Fibroblast of skin of left biceps (primary cell): ENCODE results near the gene E2F8.
"Not testable (repeated sequence)": the region's sequence is repeated elsewhere in the genome, so short reads cannot be mapped to it uniquely, and the experiment has no call there.

Experiments
- DNase-seq, 2 experiments: peaks; one replicate each; pipeline ENCODE4 v3.0.0-alpha.2; 2013; ENCODE audit warnings: low read depth in 2 of 2

The E2F8 gene, protein sequence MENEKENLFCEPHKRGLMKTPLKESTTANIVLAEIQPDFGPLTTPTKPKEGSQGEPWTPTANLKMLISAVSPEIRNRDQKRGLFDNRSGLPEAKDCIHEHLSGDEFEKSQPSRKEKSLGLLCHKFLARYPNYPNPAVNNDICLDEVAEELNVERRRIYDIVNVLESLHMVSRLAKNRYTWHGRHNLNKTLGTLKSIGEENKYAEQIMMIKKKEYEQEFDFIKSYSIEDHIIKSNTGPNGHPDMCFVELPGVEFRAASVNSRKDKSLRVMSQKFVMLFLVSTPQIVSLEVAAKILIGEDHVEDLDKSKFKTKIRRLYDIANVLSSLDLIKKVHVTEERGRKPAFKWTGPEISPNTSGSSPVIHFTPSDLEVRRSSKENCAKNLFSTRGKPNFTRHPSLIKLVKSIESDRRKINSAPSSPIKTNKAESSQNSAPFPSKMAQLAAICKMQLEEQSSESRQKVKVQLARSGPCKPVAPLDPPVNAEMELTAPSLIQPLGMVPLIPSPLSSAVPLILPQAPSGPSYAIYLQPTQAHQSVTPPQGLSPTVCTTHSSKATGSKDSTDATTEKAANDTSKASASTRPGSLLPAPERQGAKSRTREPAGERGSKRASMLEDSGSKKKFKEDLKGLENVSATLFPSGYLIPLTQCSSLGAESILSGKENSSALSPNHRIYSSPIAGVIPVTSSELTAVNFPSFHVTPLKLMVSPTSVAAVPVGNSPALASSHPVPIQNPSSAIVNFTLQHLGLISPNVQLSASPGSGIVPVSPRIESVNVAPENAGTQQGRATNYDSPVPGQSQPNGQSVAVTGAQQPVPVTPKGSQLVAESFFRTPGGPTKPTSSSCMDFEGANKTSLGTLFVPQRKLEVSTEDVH

DNA sequence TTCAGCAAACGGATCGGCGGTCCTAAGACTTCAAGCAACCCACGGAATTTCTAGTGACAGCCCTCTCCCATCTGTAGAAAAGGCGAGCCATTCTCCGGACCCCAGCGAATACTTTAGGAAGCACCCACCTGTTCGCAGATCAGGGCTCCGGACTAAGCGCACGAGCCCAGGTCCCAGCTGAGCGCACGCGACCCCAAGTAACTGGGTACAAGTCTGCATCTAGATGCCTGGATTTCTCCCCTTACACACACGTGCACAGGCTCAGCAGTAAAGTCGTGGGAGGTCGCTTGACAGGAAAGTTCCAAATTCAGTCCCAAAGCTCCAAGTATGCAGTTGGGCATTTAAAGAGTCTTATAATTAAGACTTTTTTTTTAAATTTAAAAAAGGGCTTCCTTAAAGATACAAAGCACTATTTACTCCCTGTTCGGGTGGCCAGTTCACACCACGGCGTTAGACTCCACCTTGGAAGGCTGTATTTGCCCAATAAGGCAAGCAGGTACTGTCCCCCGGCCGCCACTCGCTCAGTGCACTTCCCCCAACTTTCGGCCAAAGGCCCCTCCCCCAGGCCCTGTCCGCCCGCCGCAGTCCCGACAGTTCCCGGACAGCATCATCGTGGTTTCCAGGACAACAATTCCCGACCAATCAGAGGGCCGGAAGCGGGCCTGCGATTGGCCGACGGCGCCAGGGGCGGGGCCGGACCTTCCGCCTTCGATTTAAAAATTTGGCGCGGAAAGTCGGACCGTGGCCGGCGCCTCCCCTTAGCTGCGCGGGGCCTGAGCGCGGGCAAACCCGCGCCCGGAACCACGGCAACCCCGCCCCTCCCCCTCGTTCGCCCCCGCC, at the start of gene E2F8:
Gene E2F8 (minus strand): TSS at position 526 of the 840 bp plus-strand sequence. CDS start 824 bp downstream, outside the sequence.
- DNase-seq: peak; percentile 76 to 77

DNA sequence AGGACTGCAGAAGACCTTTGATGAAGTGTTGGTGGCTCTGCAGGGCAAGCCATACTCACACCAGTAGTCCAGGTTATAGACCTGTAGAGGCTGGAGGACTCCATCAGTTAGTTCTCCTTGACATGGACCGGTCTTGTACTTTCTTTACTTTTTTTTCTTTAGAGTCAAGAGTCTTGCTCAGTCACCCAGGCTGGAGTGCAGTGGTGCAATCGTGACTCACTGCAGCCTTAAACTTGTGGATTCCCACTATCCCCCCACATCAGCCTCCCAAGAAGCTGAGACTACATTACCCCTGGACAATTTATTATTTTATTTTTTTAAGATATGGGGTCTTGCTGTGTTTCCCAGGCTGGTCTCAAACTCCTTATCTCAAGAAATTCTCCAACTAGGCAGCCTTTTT, 49.6 kb upstream of the E2F8 start:
- DNase-seq: no peak

DNA sequence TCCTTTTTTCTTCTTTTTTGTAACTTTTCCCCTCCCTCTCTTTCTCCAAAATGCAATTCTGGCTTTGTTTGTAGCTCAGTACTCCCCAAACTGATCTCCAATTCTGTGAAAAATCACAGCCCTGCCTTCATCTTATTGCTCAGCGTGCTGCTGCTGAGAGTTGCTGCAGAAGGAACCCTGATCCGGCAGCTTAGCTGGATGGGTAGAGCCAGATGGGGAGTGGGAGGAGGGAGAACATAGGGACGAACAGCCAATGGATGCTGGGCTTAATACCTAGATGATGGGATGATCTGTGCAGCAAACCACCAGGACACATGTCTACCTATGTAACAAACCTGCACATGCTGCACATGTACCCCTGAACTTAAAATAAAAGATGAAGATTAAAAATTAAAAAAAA, 47.5 kb upstream of the E2F8 start:
- DNase-seq: no peak

DNA sequence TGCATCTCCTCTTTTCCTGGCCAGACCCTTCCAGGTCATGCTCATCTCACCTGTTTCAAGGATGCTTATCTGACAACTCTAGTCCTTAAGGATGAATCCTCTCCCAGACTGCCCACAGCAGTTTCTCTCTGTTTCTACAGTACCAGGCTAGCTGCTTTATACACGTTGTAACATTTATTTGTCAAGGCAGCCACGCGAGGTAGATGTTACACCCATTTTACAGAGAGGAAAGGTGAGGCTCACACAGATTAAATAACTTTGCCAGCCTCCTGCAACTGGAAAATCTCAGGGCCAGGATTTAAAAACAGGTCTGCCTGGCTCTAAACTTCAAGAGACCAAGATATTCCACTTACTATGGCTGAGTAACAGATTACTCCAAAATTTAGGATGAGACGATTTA, 45.7 kb upstream of the E2F8 start:
- DNase-seq: no peak

DNA sequence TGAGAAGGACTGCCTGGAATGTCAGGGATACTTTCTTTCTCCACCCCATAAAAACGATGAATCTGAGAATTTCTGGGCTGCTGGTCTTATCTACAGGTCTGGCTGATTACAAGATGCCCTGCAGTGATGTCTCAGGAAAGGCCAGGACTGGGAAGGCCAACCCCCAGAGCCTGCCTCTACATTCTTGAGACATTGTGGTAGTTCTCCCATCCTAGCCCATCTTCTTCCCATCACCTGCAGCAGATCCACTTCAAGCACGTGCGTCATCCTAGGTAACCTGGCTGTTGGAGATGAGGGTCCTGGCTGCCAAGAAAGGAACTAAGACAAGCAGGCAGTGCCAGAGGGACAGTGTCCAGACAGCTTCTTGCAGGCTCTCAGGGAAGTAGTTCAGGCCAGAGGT, 44.1 kb upstream of the E2F8 start:
- no peak for DNase-seq

DNA sequence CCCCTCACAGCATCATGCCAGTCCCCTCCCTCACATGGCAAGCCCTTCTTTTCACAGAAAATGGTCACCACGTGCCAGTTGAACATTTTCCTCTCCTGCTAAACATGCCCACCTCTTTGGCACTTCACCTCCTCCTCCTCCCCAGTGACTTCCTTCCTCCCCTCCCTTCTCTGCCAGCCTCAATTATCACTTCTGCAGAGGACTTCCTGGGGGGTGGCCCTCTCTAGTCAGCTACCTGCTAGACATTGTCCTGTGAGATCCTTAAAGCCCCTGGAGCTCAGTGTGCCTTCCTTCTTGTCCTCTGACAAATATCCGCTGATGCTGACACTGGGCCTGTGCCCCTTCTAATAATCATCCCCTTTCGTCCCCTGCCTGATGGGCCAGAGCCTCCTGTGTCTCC, 43.2 kb upstream of the E2F8 start:
- no peak for DNase-seq

DNA sequence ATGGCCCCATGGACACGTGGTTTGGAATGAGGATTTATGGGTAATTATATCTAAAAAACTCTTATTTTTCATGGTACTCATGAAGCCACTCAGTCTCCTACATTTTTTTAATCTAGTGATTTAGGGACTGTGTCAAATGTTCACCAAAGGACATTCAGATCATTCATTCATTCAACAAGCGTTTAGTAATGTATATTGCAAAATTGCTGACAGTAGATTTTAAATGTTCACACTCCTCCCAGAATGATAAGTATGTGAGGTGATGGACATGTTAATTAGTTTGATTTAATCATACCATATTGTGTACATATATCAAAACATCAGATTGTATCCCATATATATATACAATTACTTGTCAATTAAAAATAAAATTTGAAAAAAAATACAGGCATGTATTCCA, 40.8 kb upstream of the E2F8 start:
- no peak for DNase-seq

DNA sequence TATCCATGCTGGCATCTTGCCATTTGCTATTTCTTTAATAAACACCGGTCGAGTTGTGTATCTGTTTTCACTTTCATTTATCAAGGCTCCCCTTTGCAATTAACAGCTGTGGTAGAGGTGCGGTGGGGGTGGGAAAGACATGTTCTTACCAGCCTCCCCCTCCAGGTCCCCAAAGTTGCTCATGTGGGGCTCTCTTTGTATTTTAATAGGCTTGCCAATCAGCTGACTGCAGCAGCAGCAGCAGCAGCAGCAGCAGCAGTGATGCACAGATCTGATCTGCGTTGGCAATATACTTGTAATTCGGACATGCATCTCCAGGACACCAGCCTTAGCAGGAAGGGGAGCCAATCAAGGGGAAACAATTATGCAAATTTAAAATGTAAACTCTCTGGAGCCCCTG, 40.3 kb upstream of the E2F8 start:
- no peak for DNase-seq

DNA sequence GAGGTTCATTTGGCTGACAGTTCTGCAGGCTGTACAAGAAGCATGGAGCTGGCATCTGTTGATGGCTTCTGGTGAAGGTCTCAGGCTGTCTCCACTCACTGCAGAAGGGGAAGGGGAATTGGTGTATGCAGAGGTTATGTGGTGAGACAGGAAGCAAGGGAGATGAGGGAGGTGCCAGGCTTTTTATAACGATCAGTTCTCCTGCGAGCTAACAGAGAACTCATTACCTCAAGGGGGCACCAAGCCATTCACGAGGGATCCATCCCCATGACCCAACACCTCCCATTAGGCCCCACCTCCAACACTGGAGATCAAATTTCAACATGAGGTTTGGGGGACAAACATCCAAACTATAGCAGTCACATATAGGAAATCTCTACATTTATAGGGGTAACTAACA, 38.7 kb upstream of the E2F8 start:
- no peak for DNase-seq

DNA sequence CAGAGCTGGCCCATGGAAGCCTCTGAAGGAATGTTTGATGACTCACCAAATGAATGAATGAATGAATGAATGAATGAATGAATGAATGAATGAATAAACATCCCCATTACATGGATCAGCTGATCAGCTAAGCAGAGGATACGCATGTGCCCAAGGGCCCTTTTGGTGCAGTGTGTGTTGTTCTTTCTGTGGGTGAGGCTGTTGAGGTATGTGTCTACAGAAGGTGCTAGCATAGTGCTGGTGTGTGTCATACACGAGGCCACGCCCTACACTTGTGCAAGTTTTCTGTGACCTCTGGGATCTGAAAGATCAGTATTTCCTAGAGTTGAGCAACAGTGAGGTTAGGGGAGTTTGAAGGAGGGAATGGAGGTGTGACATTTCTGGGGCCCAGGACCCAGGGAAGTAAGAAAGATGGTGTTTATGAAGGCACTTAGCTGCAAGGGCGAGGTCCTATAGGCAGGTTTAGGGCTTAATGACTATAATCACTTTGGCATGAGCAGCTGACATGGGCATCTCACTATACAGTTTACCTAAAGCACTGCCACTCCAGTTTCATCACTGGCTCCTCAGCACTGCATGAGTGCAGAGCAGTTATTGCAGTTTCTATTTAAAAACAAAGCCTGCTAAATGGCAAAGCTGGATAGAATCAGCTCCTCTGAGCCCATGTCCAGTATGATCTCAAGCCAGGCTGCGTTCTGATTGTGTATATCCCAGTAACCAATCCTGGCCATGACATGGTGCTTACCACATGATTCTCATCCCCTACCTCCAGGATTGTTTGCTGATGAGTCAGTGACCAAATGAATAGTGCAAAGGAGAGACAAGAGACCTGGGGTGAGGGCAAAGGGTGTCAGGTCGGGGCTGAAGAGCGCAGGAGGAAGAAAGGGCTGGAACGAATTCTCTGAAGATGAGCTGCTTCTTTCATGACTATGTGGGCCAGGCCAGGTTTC, 36.4 kb upstream of the E2F8 start:
- DNase-seq: no peak

DNA sequence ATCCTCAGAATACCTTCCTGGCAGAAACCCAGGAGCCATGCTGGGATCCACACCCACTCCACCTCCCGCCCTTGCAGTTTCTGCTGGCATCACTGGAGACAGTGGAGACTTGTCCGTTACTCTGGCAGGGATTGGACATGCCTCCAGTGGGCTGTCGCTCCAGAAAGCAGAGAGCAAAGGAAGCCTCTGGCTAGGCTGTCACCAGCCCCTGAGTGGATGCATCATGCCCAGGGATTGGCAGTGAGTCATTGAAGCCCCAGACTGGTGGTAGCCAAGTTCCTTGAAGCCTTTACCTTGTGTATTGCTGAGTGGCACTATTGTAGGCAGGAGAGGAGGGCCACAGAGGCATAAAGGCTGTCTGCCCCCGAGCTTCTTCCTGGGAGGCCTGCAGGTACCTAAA, 34.8 kb upstream of the E2F8 start:
- no peak for DNase-seq

DNA sequence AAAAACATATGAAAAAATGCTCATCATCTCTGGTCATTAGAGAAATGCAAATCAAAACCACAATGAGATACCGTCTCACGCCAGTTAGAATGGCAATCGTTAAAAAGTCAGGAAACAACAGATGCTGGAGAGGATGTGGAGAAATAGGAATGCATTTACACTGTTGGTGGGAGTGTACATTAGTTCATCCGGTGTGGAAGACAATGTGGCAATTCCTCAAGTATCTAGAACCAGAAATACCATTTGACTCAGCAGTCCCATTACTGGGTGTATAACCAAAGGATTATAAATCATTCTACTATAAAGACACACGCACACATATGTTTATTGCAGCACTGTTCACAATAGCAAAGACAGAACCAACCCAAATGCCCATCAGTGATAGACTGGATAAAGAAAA, 32.5 kb upstream of the E2F8 start:
- peak in 1 of 2 experiments; percentile 3 for DNase-seq

DNA sequence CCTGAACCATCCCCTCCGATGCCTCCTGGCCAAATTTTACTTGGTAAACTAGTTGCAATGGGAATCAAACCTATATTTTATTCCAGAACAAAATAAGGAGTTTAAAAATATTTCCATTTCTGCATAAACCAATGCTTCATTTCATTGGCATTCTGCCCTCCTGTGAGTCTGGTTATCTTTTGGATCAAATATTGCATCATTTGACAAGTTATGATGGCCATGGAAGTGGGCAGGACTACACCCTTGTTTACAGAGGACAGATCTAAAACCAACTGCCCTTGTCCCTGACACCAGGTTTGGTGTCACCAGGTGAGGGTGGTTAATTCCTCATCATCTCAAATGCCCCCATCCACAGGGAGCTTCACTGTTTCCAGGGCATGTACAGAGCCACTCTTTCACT, 28.2 kb upstream of the E2F8 start:
- no peak for DNase-seq

DNA sequence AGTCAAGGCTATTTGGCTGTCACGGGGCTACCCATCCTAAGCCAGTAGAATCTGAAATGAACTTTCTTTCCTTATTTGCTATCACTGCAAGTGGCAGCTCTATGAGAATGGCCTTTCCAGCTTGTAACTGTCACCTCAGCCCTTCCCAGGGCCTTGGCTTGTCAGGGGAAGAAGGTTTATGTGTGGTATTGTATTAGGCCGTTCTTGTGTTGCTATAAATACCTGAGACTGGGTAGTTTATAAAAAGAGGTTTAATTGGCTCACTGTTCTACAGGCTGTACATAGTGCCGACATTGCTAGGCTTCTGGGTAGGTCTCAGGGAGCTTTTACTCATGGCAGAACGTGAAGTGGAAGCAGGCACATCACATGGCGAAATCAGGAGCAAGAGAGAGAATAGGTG, 26.8 kb upstream of the E2F8 start:
- no peak for DNase-seq

DNA sequence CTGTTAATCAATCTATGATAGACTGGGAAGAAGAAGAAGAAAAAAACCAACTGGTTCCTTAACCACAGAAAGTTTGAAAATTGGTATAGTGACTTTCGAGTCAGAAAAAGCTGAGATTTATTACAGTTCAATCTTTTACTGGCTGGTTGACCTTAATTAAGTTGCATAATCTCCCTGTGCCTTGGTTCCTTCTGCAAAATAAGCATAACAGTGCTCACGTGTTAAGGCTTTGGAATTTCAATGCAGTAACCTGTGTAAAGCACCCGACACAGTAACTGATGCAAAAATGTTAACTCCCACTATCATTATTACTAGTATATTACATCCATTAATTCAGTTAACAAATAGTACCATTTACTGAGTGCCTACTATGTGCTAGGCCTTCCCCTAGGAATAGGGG, 22.6 kb upstream of the E2F8 start:
- no peak for DNase-seq

DNA sequence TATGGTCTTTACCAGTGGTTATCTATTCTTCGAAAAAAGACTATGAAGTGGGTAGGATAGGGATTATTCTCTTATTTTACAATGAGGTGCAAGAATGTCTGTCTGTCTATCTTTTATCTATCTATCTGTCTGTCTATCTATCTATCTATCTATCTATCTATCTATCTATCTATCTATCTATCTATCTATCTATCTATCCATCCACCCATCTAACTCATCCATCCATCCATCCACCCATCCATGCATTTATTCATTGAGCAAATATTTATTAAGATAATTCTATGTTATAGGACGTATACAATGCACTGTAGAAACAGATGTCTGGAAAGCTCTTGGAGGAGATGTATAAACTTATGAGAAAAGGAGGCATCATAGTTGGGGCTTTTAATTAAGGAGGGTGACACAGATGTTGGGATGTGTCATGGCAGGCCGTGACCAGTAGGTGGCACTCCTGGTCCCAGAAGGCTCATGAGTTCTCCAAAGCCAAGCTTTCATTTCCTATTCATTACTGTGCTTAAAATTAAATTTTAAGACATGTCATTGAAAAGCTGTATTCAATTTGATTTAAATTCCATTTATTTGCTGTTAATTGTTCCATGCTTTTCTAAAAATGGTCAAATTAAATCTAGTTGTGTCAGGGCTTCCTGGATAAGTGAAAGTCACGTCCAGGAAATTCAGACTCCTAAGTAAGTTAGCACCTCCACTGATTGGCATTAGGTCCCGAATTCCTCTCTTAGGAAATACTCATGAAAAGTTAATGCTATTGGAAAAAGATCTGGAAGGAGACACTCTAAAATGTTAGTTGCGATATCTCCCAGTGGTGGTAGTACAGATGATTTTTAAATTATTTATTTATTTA, 19.0 kb upstream of the E2F8 start:
- peak; percentile 7 to 13 for DNase-seq

DNA sequence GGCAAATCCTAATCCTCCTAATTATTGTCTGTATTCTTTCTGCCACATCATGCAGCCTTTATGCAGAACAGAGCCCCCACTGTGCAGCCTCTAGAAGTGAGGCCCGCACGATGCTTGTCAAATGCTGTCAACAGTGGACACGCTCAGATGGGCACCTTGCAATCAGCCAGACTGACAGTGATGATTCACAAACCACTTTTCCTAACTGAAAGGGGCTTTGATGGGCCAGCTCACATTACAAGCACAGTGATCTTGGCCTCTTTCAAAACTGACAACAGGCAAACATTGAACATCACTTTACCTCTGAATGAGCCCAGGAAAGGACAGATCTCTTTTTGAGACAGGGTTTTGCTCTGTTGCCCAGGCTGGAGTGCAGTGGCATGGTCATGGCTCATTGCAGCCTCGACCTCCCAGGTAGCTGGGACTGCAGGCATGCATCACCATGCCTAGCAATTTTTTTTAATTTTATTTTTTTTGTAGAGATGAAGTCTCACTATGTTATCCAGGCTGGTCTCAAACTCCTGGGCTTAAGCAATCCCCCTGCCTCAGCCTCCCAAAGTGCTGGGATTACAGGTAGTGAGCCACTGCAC, 18.0 kb upstream of the E2F8 start:
- DNase-seq: no peak

DNA sequence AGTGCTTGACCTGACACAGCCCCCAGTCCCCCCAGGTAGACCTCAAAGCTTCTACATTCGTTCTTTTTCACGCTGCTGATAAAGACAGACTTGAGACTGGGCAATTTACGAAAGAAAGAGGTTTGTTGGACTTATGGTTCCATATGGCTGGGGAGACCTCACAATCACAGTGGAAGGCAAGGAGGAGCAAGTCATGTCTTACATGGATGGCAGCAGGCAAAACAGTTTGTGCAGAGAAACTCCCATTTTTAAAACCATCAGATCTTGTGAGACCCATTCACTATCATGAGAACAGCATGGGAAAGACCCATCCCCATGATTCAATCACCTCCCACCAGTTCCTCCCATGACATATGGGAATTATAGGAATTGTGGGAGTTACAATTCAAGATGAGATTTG, 13.7 kb upstream of the E2F8 start:
- not testable (repeated sequence) for DNase-seq

DNA sequence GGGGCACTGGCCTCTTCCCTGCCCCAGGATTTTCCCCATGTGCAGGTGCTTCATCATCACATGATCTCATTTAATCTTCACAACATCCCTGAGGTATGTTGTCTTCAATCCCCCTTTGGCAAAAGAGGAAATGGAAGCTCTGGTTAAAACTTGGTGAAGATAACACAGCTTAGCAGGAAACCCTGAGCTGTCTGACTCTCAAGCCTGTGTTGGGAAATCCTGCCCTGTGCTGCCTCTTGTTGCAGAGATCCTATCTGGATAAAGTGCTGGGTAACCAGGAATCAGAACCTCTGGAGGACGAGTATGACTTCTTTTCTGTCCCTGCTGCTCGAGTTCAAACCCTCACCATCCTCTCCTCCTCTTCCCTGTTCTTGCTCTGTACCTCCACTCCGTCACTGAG, 13.1 kb upstream of the E2F8 start:
- DNase-seq: no peak
